Neural cell (in vitro differentiated cells): ENCODE measurements around the gene PEAK1. TPM values are rescaled to one million over a fixed set of nuclear protein-coding genes. Genes with fewer than 3 reads are reported as not detected.

Source experiments
- H2AFZ ChIP-seq: fragments of 200-600, 300-800 bp; sonication (generic), shearing (Covaris generic); 2 replicates; pipeline ENCODE4 v1.6.0; 2014; ENCODE audit warnings: low read depth, mild to moderate bottlenecking, antibody characterized with exemption, low read length, moderate library complexity
- H3F3A ChIP-seq: fragments of 200-600 bp; shearing (Covaris generic); 2 replicates; pipeline ENCODE4 v1.6.1; 2016; ENCODE audit warnings: mild to moderate bottlenecking, moderate library complexity, mixed read lengths, antibody characterized with exemption, low read length; ENCODE audit not compliant: insufficient read depth, poor library complexity, severe bottlenecking
- H3K27ac ChIP-seq: fragments of 200-600, 300-800 bp; sonication (generic), shearing (Covaris generic); 2 replicates; pipeline ENCODE4 v1.5.1; 2014; ENCODE audit warnings: mild to moderate bottlenecking, low read length, moderate library complexity
- H3K27me3 ChIP-seq: fragments of 300-800, 200-600 bp; sonication (generic), shearing (Covaris generic); 2 replicates; pipeline ENCODE4 v1.6.0; 2014; ENCODE audit warnings: mild to moderate bottlenecking, low read depth, low read length, moderate library complexity; ENCODE audit not compliant: insufficient read depth
- H3K36me3 ChIP-seq: fragments of 300-800, 200-600 bp; sonication (generic), shearing (Covaris generic); 2 replicates; pipeline ENCODE4 v1.5.1; 2014; ENCODE audit warnings: mild to moderate bottlenecking, antibody characterized with exemption, low read length, moderate library complexity; ENCODE audit not compliant: insufficient read depth
- H3K4me2 ChIP-seq: fragments of 300-800, 200-600 bp; sonication (generic), shearing (Covaris generic); 2 replicates; pipeline ENCODE4 v1.6.0; 2014; ENCODE audit warnings: mild to moderate bottlenecking, low read length
- H3K4me3 ChIP-seq: fragments of 300-800, 200-600 bp; sonication (generic), shearing (Covaris generic); 2 replicates; pipeline ENCODE4 v1.5.1; 2014; ENCODE audit warnings: mild to moderate bottlenecking, low read length, moderate library complexity
- H3K79me2 ChIP-seq: fragments of 200-600 bp; shearing (Covaris generic); replicated peaks from 2 replicates; pipeline ENCODE4 v1.6.0; 2014; ENCODE audit warnings: mild to moderate bottlenecking, low read length, moderate library complexity; ENCODE audit not compliant: insufficient read depth
- H3K9ac ChIP-seq: fragments of 300-800, 200-600 bp; sonication (generic), shearing (Covaris generic); 2 replicates; pipeline ENCODE4 v1.6.1; 2016; ENCODE audit warnings: mild to moderate bottlenecking, low read length, mixed read lengths
- H3K9me2 ChIP-seq: fragments of 200-600 bp; shearing (Covaris generic); 2 replicates; pipeline ENCODE4 v1.6.1; 2016; ENCODE audit warnings: mild to moderate bottlenecking, low read length, mixed read lengths; ENCODE audit not compliant: insufficient read depth
- H3K9me3 ChIP-seq: fragments of 200-600, 300-800 bp; sonication (generic), shearing (Covaris generic); 2 replicates; pipeline ENCODE4 v1.6.1; 2016; ENCODE audit warnings: mild to moderate bottlenecking, mixed run types, low read length, moderate library complexity, mixed read lengths
- H4K20me1 ChIP-seq: fragments of 200-600 bp; shearing (Covaris generic); 2 replicates; pipeline ENCODE4 v1.6.1; 2016; ENCODE audit warnings: mild to moderate bottlenecking, mixed run types; ENCODE audit not compliant: insufficient read depth
- CTCF ChIP-seq: fragments of 450-650 bp; IDR thresholded peaks from 2 replicates; pipeline ENCODE4 v1.5.1; 2014; ENCODE audit warnings: antibody characterized with exemption, mild to moderate bottlenecking, moderate library complexity; ENCODE audit not compliant: poor library complexity, severe bottlenecking
- EP300 ChIP-seq: fragments of 450-650 bp; conservative IDR thresholded peaks from 2 replicates; pipeline ENCODE4 v1.6.1; 2014; ENCODE audit warnings: antibody characterized with exemption, mild to moderate bottlenecking, moderate library complexity; ENCODE audit not compliant: poor library complexity, severe bottlenecking
- EZH2 ChIP-seq: fragments of 200-600, 300-800 bp; shearing (Covaris generic), sonication (generic); IDR thresholded peaks from 2 replicates; pipeline ENCODE4 v1.6.1; 2014; ENCODE audit warnings: antibody characterized with exemption, low read length, borderline replicate concordance, mild to moderate bottlenecking; ENCODE audit not compliant: insufficient read depth, poor library complexity, severe bottlenecking
- MXI1 ChIP-seq: fragments of 450-650 bp; conservative IDR thresholded peaks from 2 replicates; pipeline ENCODE4 v1.6.1; 2014; ENCODE audit warnings: antibody characterized with exemption, mild to moderate bottlenecking; ENCODE audit not compliant: poor library complexity, severe bottlenecking
- POLR2AphosphoS5 ChIP-seq: IDR thresholded peaks from 2 replicates; pipeline ENCODE4 v1.6.1; 2012
- RAD21 ChIP-seq: fragments of 450-650 bp; conservative IDR thresholded peaks from 2 replicates; pipeline ENCODE4 v1.6.1; 2014; ENCODE audit warnings: antibody characterized with exemption, mild to moderate bottlenecking, moderate library complexity
- SMC3 ChIP-seq: fragments of 450-650 bp; conservative IDR thresholded peaks from 2 replicates; pipeline ENCODE4 v1.6.1; 2014; ENCODE audit warnings: antibody characterized with exemption, mild to moderate bottlenecking, moderate library complexity; ENCODE audit not compliant: poor library complexity
- TAF1 ChIP-seq: IDR thresholded peaks from 2 replicates; pipeline ENCODE4 v1.6.1; 2012; ENCODE audit warnings: low read depth
- polyA plus RNA-seq: library from polyadenylated mRNA; depleted of rRNA; stranded (reverse); fragments of >200 nt; gene quantifications from 2 replicates; pipeline ENCODE4 v1.2.3, GENCODE V29; 2014
- TF ChIP-seq, protein P1 (sequence below): IDR thresholded peaks from 2 replicates; pipeline ENCODE4 v1.6.1; 2012; ENCODE audit warnings: borderline replicate concordance

PEAK1 gene
- polyA plus RNA-seq, 1 donor from 2014 or later, result 5.8 TPM

- Histone ChIP-seq H3K9me3 (no peaks in the 10 kb centered on the region), H4K20me1 (no peaks in the 10 kb centered on the region), H3K27me3 (no peaks in the 10 kb centered on the region), H3K79me2 (no peaks in the 10 kb centered on the region), H3K27ac (no peak overlapping the region), H3F3A (no peaks in the 10 kb centered on the region), H3K9me2 (no peaks in the 10 kb centered on the region), H3K4me3 (no peak overlapping the region), H3K9ac (no peak overlapping the region), H2AFZ (no peak overlapping the region), H3K4me2 (no peak overlapping the region), H3K36me3 (no peaks in the 10 kb centered on the region)
- TF ChIP-seq MXI1, result no peak
- no peak for TF ChIP-seq POLR2AphosphoS5
- TF ChIP-seq EZH2, result no peak
- no peak for TF ChIP-seq RAD21
- no peak for TF ChIP-seq EP300
- TF ChIP-seq, protein P1, sequence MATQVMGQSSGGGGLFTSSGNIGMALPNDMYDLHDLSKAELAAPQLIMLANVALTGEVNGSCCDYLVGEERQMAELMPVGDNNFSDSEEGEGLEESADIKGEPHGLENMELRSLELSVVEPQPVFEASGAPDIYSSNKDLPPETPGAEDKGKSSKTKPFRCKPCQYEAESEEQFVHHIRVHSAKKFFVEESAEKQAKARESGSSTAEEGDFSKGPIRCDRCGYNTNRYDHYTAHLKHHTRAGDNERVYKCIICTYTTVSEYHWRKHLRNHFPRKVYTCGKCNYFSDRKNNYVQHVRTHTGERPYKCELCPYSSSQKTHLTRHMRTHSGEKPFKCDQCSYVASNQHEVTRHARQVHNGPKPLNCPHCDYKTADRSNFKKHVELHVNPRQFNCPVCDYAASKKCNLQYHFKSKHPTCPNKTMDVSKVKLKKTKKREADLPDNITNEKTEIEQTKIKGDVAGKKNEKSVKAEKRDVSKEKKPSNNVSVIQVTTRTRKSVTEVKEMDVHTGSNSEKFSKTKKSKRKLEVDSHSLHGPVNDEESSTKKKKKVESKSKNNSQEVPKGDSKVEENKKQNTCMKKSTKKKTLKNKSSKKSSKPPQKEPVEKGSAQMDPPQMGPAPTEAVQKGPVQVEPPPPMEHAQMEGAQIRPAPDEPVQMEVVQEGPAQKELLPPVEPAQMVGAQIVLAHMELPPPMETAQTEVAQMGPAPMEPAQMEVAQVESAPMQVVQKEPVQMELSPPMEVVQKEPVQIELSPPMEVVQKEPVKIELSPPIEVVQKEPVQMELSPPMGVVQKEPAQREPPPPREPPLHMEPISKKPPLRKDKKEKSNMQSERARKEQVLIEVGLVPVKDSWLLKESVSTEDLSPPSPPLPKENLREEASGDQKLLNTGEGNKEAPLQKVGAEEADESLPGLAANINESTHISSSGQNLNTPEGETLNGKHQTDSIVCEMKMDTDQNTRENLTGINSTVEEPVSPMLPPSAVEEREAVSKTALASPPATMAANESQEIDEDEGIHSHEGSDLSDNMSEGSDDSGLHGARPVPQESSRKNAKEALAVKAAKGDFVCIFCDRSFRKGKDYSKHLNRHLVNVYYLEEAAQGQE, result no peak
- no peak for TF ChIP-seq TAF1
- TF ChIP-seq SMC3, result no peak
- no peak for TF ChIP-seq CTCF
Observed at GRCh38 chr15:77375133-77375532, 44.8 kb downstream of the PEAK1 start.

GRCh38 chr15:77373441-77373840 is 46.5 kb downstream of the PEAK1 start:
- Histone ChIP-seq H3F3A (no peaks in the 10 kb centered on the region), H3K27ac (no peak overlapping the region), H3K9me3 (no peaks in the 10 kb centered on the region), H4K20me1 (no peaks in the 10 kb centered on the region), H3K4me2 (no peak overlapping the region), H3K36me3 (no peaks in the 10 kb centered on the region), H3K79me2 (no peaks in the 10 kb centered on the region), H3K9ac (no peak overlapping the region), H3K27me3 (no peaks in the 10 kb centered on the region), H2AFZ (no peak overlapping the region), H3K4me3 (no peak overlapping the region), H3K9me2 (no peaks in the 10 kb centered on the region)
- TF ChIP-seq TAF1 (no peak), CTCF (no peak), EZH2 (no peak), POLR2AphosphoS5 (no peak)
